ENCODE measurements around the gene NCAPH2.

- TF ChIP-seq CTCF (IDR thresholded peaks at IDR 0.05) (no peak), POLR2AphosphoS5 (IDR thresholded peaks at IDR 0.05; ENCODE audit: insufficient read depth in 1 of 2, low read depth in 1 of 2) (no peak)
Measured at GRCh38 chr22:50531546-50531961, 23.5 kb downstream of the NCAPH2 start.
